SK-N-SH treated with all-trans-retinoic acid at 6 μM for 48 hours (cell line): ENCODE results near the gene SKI.

Experiments used
- ARNTL ChIP-seq: fragments of 450-650 bp; formaldehyde crosslinking; IDR thresholded peaks from 2 replicates; pipeline ENCODE4 v1.5.0; 2020; ENCODE audit warnings: low read depth, mild to moderate bottlenecking, moderate library complexity, borderline replicate concordance
- BACH2 ChIP-seq: fragments of 250-450 bp; sonication (Bioruptor Pico); IDR thresholded peaks from 2 replicates; pipeline ENCODE4 v1.9.0; 2021; ENCODE audit warnings: mild to moderate bottlenecking, borderline replicate concordance
- CSDC2 ChIP-seq: fragments of 250-450 bp; sonication (Bioruptor Pico); IDR thresholded peaks from 2 replicates; pipeline ENCODE4 v1.5.0; 2020; ENCODE audit warnings: mild to moderate bottlenecking, moderate library complexity
- ESRRG ChIP-seq: fragments of 250-450 bp; sonication (Bioruptor Pico); IDR thresholded peaks from 2 replicates; pipeline ENCODE4 v1.6.1; 2021; ENCODE audit warnings: mild to moderate bottlenecking
- SNAI2 ChIP-seq: fragments of 250-450 bp; sonication (Bioruptor Pico); IDR thresholded peaks from 2 replicates; pipeline ENCODE4 v1.5.0; 2020; ENCODE audit warnings: mild to moderate bottlenecking, moderate library complexity
- TOX ChIP-seq: fragments of 250-450 bp; sonication (Bioruptor Pico); IDR thresholded peaks from 2 replicates; pipeline ENCODE4 v1.8.0; 2021; ENCODE audit warnings: mild to moderate bottlenecking, moderate library complexity, borderline replicate concordance
- ZFP3 ChIP-seq: fragments of 250-450 bp; sonication (Bioruptor Pico); IDR thresholded peaks from 2 replicates; pipeline ENCODE4 v1.5.0; 2020; ENCODE audit warnings: mild to moderate bottlenecking, moderate library complexity
- ZFP30 ChIP-seq: fragments of 450-650 bp; formaldehyde crosslinking; IDR thresholded peaks from 2 replicates; pipeline ENCODE4 v1.5.0; 2022; ENCODE audit warnings: mild to moderate bottlenecking, moderate library complexity
- TF ChIP-seq, protein P1 (sequence below): fragments of 250-450 bp; sonication (Bioruptor Pico); IDR thresholded peaks from 2 replicates; pipeline ENCODE4 v1.8.0; 2020; ENCODE audit warnings: mild to moderate bottlenecking, moderate library complexity, borderline replicate concordance
- TF ChIP-seq, protein P2 (sequence below): fragments of 250-450 bp; sonication (Bioruptor Pico); IDR thresholded peaks from 2 replicates; pipeline ENCODE4 v1.8.0; 2021; ENCODE audit warnings: low read depth, mild to moderate bottlenecking, moderate library complexity, borderline replicate concordance

DNA sequence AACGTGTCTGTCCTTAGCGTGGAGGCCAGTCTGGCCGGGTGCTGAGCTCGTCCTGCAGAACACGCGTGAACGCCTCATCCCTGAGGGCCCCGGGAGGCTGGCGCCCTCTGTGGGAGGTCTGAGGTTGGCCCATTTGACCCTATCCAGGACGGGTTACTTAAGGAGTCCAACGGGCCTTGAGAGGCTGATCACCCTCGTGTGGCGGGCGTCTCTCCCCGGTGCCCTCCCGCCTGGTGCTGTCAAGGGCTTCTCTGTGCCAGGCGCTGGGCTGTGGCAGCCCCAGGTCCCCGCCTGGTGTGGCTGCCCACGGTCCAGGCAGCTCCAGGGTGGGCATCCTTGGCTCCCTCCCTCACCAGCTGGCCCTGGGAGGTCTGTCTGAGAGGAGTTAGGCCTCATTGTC, 9.7 kb downstream of the SKI start:
- TF ChIP-seq, protein P1, sequence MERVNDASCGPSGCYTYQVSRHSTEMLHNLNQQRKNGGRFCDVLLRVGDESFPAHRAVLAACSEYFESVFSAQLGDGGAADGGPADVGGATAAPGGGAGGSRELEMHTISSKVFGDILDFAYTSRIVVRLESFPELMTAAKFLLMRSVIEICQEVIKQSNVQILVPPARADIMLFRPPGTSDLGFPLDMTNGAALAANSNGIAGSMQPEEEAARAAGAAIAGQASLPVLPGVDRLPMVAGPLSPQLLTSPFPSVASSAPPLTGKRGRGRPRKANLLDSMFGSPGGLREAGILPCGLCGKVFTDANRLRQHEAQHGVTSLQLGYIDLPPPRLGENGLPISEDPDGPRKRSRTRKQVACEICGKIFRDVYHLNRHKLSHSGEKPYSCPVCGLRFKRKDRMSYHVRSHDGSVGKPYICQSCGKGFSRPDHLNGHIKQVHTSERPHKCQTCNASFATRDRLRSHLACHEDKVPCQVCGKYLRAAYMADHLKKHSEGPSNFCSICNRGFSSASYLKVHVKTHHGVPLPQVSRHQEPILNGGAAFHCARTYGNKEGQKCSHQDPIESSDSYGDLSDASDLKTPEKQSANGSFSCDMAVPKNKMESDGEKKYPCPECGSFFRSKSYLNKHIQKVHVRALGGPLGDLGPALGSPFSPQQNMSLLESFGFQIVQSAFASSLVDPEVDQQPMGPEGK = no peak
- TF ChIP-seq ARNTL (CRISPR knock-in tag) (no peak), ZFP30 (CRISPR knock-in tag) (no peak), ESRRG (CRISPR knock-in tag) (no peak), BACH2 (CRISPR knock-in tag) (no peak), ZFP3 (no peak), CSDC2 (CRISPR knock-in tag) (no peak), SNAI2 (no peak), TOX (no peak)
- TF ChIP-seq, protein P2, sequence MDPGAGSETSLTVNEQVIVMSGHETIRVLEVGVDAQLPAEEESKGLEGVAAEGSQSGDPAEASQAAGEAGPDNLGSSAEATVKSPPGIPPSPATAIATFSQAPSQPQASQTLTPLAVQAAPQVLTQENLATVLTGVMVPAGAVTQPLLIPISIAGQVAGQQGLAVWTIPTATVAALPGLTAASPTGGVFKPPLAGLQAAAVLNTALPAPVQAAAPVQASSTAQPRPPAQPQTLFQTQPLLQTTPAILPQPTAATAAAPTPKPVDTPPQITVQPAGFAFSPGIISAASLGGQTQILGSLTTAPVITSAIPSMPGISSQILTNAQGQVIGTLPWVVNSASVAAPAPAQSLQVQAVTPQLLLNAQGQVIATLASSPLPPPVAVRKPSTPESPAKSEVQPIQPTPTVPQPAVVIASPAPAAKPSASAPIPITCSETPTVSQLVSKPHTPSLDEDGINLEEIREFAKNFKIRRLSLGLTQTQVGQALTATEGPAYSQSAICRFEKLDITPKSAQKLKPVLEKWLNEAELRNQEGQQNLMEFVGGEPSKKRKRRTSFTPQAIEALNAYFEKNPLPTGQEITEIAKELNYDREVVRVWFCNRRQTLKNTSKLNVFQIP (CRISPR knock-in tag) = no peak
